RWPE2 (cell line): Measurements from ENCODE around the gene RPRD1A.
"Not testable (repeated sequence)": the region's sequence is repeated elsewhere in the genome, so short reads cannot be mapped to it uniquely, and the experiment has no call there.

Experiments used
- ATAC-seq: fragments of 200-7000 bp; cut with Tn5 transposase; 3 replicates; pipeline ENCODE4 v1.9.1; 2021; ENCODE audit warnings: low read depth
- DNase-seq: peaks from one replicate; pipeline ENCODE4 v3.0.0-alpha.2; 2020; ENCODE audit warnings: low spot score
- H3K27ac ChIP-seq: fragments of 450-650 bp; 2 replicates; pipeline ENCODE4 v1.5.1; 2017; ENCODE audit warnings: mild to moderate bottlenecking; ENCODE audit not compliant: poor library complexity, severe bottlenecking
- H3K27me3 ChIP-seq: fragments of 250-450 bp; sonication (Bioruptor Pico); 2 replicates; pipeline ENCODE4 v1.5.1; 2021; ENCODE audit warnings: mild to moderate bottlenecking, moderate library complexity; ENCODE audit not compliant: insufficient read depth, poor library complexity, severe bottlenecking
- H3K36me3 ChIP-seq: fragments of 250-450 bp; sonication (Bioruptor Pico); 2 replicates; pipeline ENCODE4 v1.5.1; 2020; ENCODE audit warnings: low read depth, mild to moderate bottlenecking, moderate library complexity
- H3K4me1 ChIP-seq: fragments of 250-450 bp; sonication (Bioruptor Pico); 2 replicates; pipeline ENCODE4 v1.5.1; 2021; ENCODE audit warnings: mild to moderate bottlenecking, moderate library complexity; ENCODE audit not compliant: insufficient read depth, poor library complexity, severe bottlenecking
- H3K4me3 ChIP-seq: fragments of 250-450 bp; sonication (Bioruptor Pico); 2 replicates; pipeline ENCODE4 v1.5.1; 2021; ENCODE audit warnings: mild to moderate bottlenecking, moderate library complexity; ENCODE audit not compliant: severe bottlenecking
- H3K9me3 ChIP-seq: fragments of 250-450 bp; sonication (Bioruptor Pico); 2 replicates; pipeline ENCODE4 v1.5.1; 2021; ENCODE audit warnings: mild to moderate bottlenecking, moderate library complexity; ENCODE audit not compliant: severe bottlenecking
- CTCF ChIP-seq: fragments of 450-650 bp; IDR thresholded peaks from one replicate; pipeline ENCODE4 v1.5.1; 2017; ENCODE audit warnings: mild to moderate bottlenecking, moderate library complexity; ENCODE audit not compliant: poor library complexity, severe bottlenecking

Gene RPRD1A

DNA sequence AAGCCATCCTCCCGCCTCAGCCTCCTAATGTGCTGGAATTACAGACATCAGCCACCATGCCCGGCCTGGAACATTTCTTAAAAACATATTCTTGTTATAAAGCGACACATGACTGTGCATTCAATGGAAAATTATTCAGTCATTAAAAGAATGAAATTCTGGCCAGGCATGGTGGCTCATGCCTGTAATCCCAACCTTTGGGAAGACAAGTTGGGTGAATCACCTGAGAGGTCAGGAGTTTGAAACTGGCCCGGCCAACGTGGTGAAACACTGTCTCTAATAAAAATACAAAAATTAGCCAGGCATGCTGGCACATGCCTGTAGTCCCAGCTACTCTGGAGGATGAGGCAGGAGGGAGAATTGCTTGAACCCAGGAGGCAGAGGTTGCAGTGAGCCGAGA, 21.6 kb upstream of the RPRD1A start:
- peak; percentile 78 for ATAC-seq
- TF ChIP-seq CTCF = no peak

GRCh38 chr18:36088256-36088655, 20.9 kb upstream of the RPRD1A start:
- ATAC-seq (no peak), DNase-seq (no peak)
- Histone ChIP-seq H3K36me3 (no peaks in the 10 kb centered on the region), H3K9me3 (no peaks in the 10 kb centered on the region), H3K4me3 (no peak overlapping the region), H3K27ac (no peak overlapping the region), H3K4me1 (peaks cover 4% of the 10 kb centered on the region), H3K27me3 (no peaks in the 10 kb centered on the region)
- TF ChIP-seq CTCF = no peak

More for the DNA sequence above, 21.6 kb upstream of the RPRD1A start:
- no peak for DNase-seq
- Histone ChIP-seq H3K36me3 (no peaks in the 10 kb centered on the region), H3K27me3 (no peaks in the 10 kb centered on the region), H3K9me3 (no peaks in the 10 kb centered on the region), H3K27ac (no peak overlapping the region), H3K4me3 (no peak overlapping the region), H3K4me1 (peaks cover 4% of the 10 kb centered on the region)

DNA sequence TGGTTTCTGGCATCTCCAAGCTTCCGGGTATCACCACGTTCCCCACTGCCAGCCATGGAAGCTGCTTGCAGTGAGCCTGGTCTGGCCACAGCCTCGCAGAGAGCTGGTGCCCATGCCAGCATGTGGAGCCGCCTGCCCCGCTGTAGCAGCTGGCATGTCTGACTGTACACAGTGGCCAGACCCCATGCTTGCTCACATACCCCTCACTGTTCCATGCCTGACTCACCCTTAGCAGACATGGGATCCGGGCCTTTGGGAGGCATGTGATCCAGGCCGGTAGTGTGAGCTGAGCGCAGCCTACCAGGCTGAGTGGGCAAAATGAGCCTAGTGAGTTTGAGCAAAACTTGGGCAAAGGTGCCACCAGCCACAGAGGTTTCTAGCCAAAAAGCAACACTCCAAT, 18.8 kb upstream of the RPRD1A start:
- Histone ChIP-seq H3K27me3 (no peaks in the 10 kb centered on the region), H3K4me3 (no peak overlapping the region), H3K27ac (no peak overlapping the region), H3K36me3 (no peaks in the 10 kb centered on the region), H3K4me1 (peaks cover 4% of the 10 kb centered on the region), H3K9me3 (no peaks in the 10 kb centered on the region)
- no peak for TF ChIP-seq CTCF
- DNase-seq (no peak), ATAC-seq (no peak)

- ATAC-seq = no peak
- no peak for TF ChIP-seq CTCF
- Histone ChIP-seq H3K4me1 (peaks cover 4% of the 10 kb centered on the region), H3K27ac (no peak overlapping the region), H3K9me3 (no peaks in the 10 kb centered on the region), H3K36me3 (no peaks in the 10 kb centered on the region), H3K27me3 (no peaks in the 10 kb centered on the region), H3K4me3 (no peak overlapping the region)
- no peak for DNase-seq
Observed at GRCh38 chr18:36085195-36085594, 17.8 kb upstream of the RPRD1A start.

- Histone ChIP-seq H3K4me3 (no peak overlapping the region), H3K36me3 (no peaks in the 10 kb centered on the region), H3K4me1 (no peaks in the 10 kb centered on the region), H3K9me3 (no peaks in the 10 kb centered on the region), H3K27ac (no peak overlapping the region), H3K27me3 (no peaks in the 10 kb centered on the region)
- ATAC-seq (no peak), DNase-seq (no peak)
- TF ChIP-seq CTCF = no peak
Observed at GRCh38 chr18:36083729-36084128, 16.4 kb upstream of the RPRD1A start.

DNA sequence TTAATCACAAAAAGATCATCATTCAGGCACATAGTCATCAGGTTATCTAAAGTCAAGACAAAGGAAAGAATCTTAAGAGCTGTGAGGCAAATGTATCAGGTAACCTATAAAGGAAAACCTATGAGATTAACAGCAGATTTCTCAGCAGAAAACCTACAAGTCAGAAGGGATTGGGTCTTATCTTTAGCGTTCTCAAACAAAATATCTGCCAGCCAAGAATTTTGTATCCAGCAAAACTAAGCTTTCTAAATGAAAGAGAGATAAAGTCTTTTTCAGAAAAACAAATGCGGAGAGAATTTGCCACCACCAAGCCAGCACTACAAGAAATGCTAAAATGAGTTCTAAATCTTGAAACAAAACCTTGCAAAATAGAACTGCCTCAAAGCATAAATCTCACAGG, 13.8 kb upstream of the RPRD1A start:
- not testable (repeated sequence) for H3K27ac ChIP-seq, H3K4me3 ChIP-seq, DNase-seq, H3K36me3 ChIP-seq, H3K27me3 ChIP-seq, H3K4me1 ChIP-seq, H3K9me3 ChIP-seq, ATAC-seq
